HCT116 (cell line): Measurements from ENCODE around the gene TWSG1. TPM values are rescaled to one million over a fixed set of nuclear protein-coding genes. Genes with fewer than 3 reads are reported as not detected.

ENCODE experiments used
- ATAC-seq: fragments of 200-7000 bp; cut with Tn5 transposase; 2 replicates; pipeline ENCODE4 v1.9.1; 2020; ENCODE audit warnings: mild to moderate bottlenecking, moderate library complexity
- BruUV-seq: library from RNA; stranded (reverse); fragments of 400-500 nt; replicated peaks from 2 replicates; lab custom pipeline; 2021; lab: Mats Ljungman, UMichigan
- CTCF ChIA-PET: fragments of 300-600 bp; sonication (Branson Sonifier 250); formaldehyde crosslinking; loops from one replicate; lab custom pipeline; 2021; ENCODE audit warnings: antibody characterized with exemption; lab: Charles Lee
- POLR2A ChIA-PET: fragments of 300-600, 350-600 bp; sonication (Branson Sonifier 250); formaldehyde crosslinking; loops from one replicate; lab custom pipeline; 2021; ENCODE audit warnings: antibody characterized with exemption; lab: Charles Lee
- RAD21 ChIA-PET, 2 experiments: fragments of 300-600 bp; sonication (Branson Sonifier 250); formaldehyde crosslinking; loops; one replicate each; lab custom pipeline; 2023; ENCODE audit warnings: low total read pairs in 2 of 2; ENCODE audit not compliant: uncharacterized antibody in 2 of 2, unreplicated experiment in 2 of 2, low non-redundant PET in 1 of 2; lab: Charles Lee
- DNase-seq: peaks from one replicate; pipeline ENCODE4 v3.0.0-alpha.2; 2010; ENCODE audit warnings: low read depth, low spot score
- H2AFZ ChIP-seq: fragments of 200-600 bp; shearing (Covaris generic), sonication (generic); 2 replicates; pipeline ENCODE4 v1.6.1; 2017; ENCODE audit warnings: low read depth, mixed run types, mixed read lengths, antibody characterized with exemption, low read length; ENCODE audit not compliant: poor library complexity, severe bottlenecking
- H3K27ac ChIP-seq: 2 replicates; pipeline ENCODE4 v1.5.1; 2012; ENCODE audit warnings: low read depth, low read length
- H3K27me3 ChIP-seq: fragments of 200-600 bp; sonication (generic); 2 replicates; pipeline ENCODE4 v1.6.1; 2016; ENCODE audit warnings: mixed run types, low read length, mixed read lengths; ENCODE audit not compliant: insufficient read depth
- H3K36me3 ChIP-seq, 2 experiments: fragments of 200-500 bp in 1 of 2; fragments of 200-600 bp in 1 of 2; sonication (Bioruptor generic) in 1 of 2; sonication (generic) in 1 of 2; 2 replicates each; pipeline versions ENCODE4 v1.5.1 to v1.6.1; 2014 to 2016; ENCODE audit warnings: low read length in 2 of 2, inconsistent platforms in 1 of 2, mixed read lengths in 1 of 2, mixed run types in 1 of 2; ENCODE audit not compliant: insufficient read depth in 2 of 2, control insufficient read depth in 1 of 2
- H3K4me1 ChIP-seq, 2 experiments: fragments of 200-600 bp in 1 of 2; sonication (generic) in 1 of 2; 2 replicates each; pipeline versions ENCODE4 v1.5.1 to v1.6.1; 2012 to 2017; ENCODE audit warnings: low read length in 2 of 2, inconsistent platforms in 1 of 2, mild to moderate bottlenecking in 1 of 2, mixed read lengths in 1 of 2, mixed run types in 1 of 2, moderate library complexity in 1 of 2; ENCODE audit not compliant: insufficient read depth in 2 of 2, control insufficient read depth in 1 of 2
- H3K4me2 ChIP-seq: fragments of 200-600 bp; sonication (generic); 2 replicates; pipeline ENCODE4 v1.6.1; 2017; ENCODE audit warnings: mixed run types, low read length, mixed read lengths
- H3K4me3 ChIP-seq, 2 experiments: fragments of 200-600 bp in 1 of 2; sonication (generic) in 1 of 2; replicated peaks in 1 of 2; 2 replicates each; pipeline ENCODE4 v1.5.1; 2011 to 2016; ENCODE audit warnings: low read length in 2 of 2, control low read depth in 1 of 2, low read depth in 1 of 2, mild to moderate bottlenecking in 1 of 2, mixed read lengths in 1 of 2, mixed run types in 1 of 2
- H3K79me2 ChIP-seq: fragments of 200-600 bp; sonication (generic); 2 replicates; pipeline ENCODE4 v1.6.1; 2017; ENCODE audit warnings: mild to moderate bottlenecking, mixed run types, low read length, moderate library complexity, mixed read lengths; ENCODE audit not compliant: insufficient read depth
- H3K9ac ChIP-seq: fragments of 200-600 bp; sonication (generic); 2 replicates; pipeline ENCODE4 v1.6.1; 2016; ENCODE audit warnings: low read length, mixed read lengths
- H3K9me2 ChIP-seq: fragments of 200-600 bp; sonication (generic), shearing (Covaris generic); 2 replicates; pipeline ENCODE4 v1.6.1; 2017; ENCODE audit warnings: mixed run types, mild to moderate bottlenecking, moderate library complexity; ENCODE audit not compliant: insufficient read depth
- H3K9me3 ChIP-seq, 2 experiments: fragments of 200-500 bp in 1 of 2; fragments of 200-600 bp in 1 of 2; sonication (Bioruptor generic) in 1 of 2; sonication (generic) in 1 of 2; 2 replicates each; pipeline ENCODE4 v1.6.1; 2014 to 2017; ENCODE audit warnings: low read length in 2 of 2, mixed read lengths in 2 of 2, inconsistent platforms in 1 of 2, low read depth in 1 of 2, mild to moderate bottlenecking in 1 of 2, mixed run types in 1 of 2, moderate library complexity in 1 of 2; ENCODE audit not compliant: control insufficient read depth in 1 of 2, insufficient read depth in 1 of 2
- H4K20me1 ChIP-seq: fragments of 200-600 bp; sonication (generic), shearing (Covaris generic); 2 replicates; pipeline ENCODE4 v1.6.1; 2017; ENCODE audit warnings: mixed run types, mild to moderate bottlenecking, moderate library complexity; ENCODE audit not compliant: insufficient read depth
- CBX3 ChIP-seq: IDR thresholded peaks from 2 replicates; pipeline ENCODE4 v1.6.1; 2012; ENCODE audit warnings: low read depth
- CEBPB ChIP-seq: IDR thresholded peaks from 2 replicates; pipeline ENCODE4 v1.6.1; 2012; ENCODE audit warnings: low read depth
- CTCF ChIP-seq, 3 experiments: fragments of 200-600 bp in 1 of 3; sonication (generic) in 1 of 3; IDR thresholded peaks in 2 of 3; conservative IDR thresholded peaks in 1 of 3; 2 replicates each; pipeline ENCODE4 v1.5.1; 2012 to 2017; ENCODE audit warnings: low read depth in 2 of 3, low read length in 2 of 3, antibody characterized with exemption in 1 of 3, borderline replicate concordance in 1 of 3, control low read depth in 1 of 3, mild to moderate bottlenecking in 1 of 3, mixed read lengths in 1 of 3, mixed run types in 1 of 3, moderate library complexity in 1 of 3; ENCODE audit not compliant: insufficient read depth in 1 of 3
- EZH2 ChIP-seq: fragments of 200-600 bp; sonication (generic); IDR thresholded peaks from 2 replicates; pipeline ENCODE4 v1.6.1; 2017; ENCODE audit warnings: antibody characterized with exemption, mixed run types
- EZH2phosphoT487 ChIP-seq: fragments of 200-600 bp; IDR thresholded peaks from 2 replicates; pipeline ENCODE4 v1.6.1; 2018; ENCODE audit warnings: antibody characterized with exemption, borderline replicate concordance
- FOSL1 ChIP-seq: IDR thresholded peaks from 2 replicates; pipeline ENCODE4 v1.6.1; 2012; ENCODE audit warnings: low read depth
- JUND ChIP-seq: IDR thresholded peaks from 2 replicates; pipeline ENCODE4 v1.6.1; 2012
- MAX ChIP-seq: IDR thresholded peaks from 2 replicates; pipeline ENCODE4 v1.6.1; 2012
- POLR2A ChIP-seq: IDR thresholded peaks from 2 replicates; pipeline ENCODE4 v1.7.0; 2011; ENCODE audit warnings: borderline replicate concordance; ENCODE audit not compliant: insufficient read depth, insufficient read length; ENCODE audit errors: extremely low read depth
- POLR2AphosphoS5 ChIP-seq: IDR thresholded peaks from 2 replicates; pipeline ENCODE4 v1.6.1; 2011; ENCODE audit warnings: mild to moderate bottlenecking, low read depth, low read length, moderate library complexity
- SIN3A ChIP-seq: IDR thresholded peaks from 2 replicates; pipeline ENCODE4 v1.6.1; 2012; ENCODE audit warnings: low read depth
- SP1 ChIP-seq: IDR thresholded peaks from 2 replicates; pipeline ENCODE4 v1.6.1; 2012; ENCODE audit warnings: low read depth
- SRF ChIP-seq: IDR thresholded peaks from 2 replicates; pipeline ENCODE4 v1.6.1; 2012; ENCODE audit warnings: low read depth
- TCF7L2 ChIP-seq: IDR thresholded peaks from 2 replicates; pipeline ENCODE4 v1.7.0; 2011; ENCODE audit warnings: borderline replicate concordance, inconsistent platforms; ENCODE audit not compliant: insufficient read depth, insufficient read length; ENCODE audit errors: extremely low read depth
- YY1 ChIP-seq: IDR thresholded peaks from 2 replicates; pipeline ENCODE4 v1.6.1; 2011; ENCODE audit warnings: low read length, low read depth, moderate library complexity, mild to moderate bottlenecking; ENCODE audit not compliant: insufficient replicate concordance; ENCODE audit errors: extremely low read depth
- ZBTB33 ChIP-seq: IDR thresholded peaks from 2 replicates; pipeline ENCODE4 v1.6.1; 2011; ENCODE audit warnings: mild to moderate bottlenecking, low read length, moderate library complexity; ENCODE audit not compliant: insufficient replicate concordance; ENCODE audit errors: extremely low read depth
- ZFX ChIP-seq: fragments of 450-650 bp; IDR thresholded peaks from 2 replicates; pipeline ENCODE4 v1.6.1; 2017
- intact Hi-C: fragments of 100-400 bp; cut with micrococcal nuclease; formaldehyde crosslinking; loops from 2 replicates; pipeline ENCODE4 v1.10.0; 2022
- total RNA-seq: library from RNA; stranded (reverse); gene quantifications from one replicate; pipeline ENCODE4 v1.2.1, GENCODE V29; 2021; ENCODE audit not compliant: unreplicated experiment
- TF ChIP-seq, protein P1 (sequence below): IDR thresholded peaks from 2 replicates; pipeline ENCODE4 v1.6.1; 2012; ENCODE audit warnings: low read depth
- TF ChIP-seq, protein P2 (sequence below): IDR thresholded peaks from 2 replicates; pipeline ENCODE4 v1.6.1; 2012

Gene TWSG1
- total RNA-seq, 1 experiment from 2014 or later = 35.7 TPM

- TF ChIP-seq CEBPB (no peak), MAX (no peak), SIN3A (no peak), CTCF (IDR thresholded peaks at IDR 0.05 in 2 of 3, conservative IDR thresholded peaks at IDR 0.05 in 1 of 3; ENCODE audit: borderline replicate concordance in 1 of 3, insufficient read depth in 1 of 3, low read depth in 2 of 3, low read length in 2 of 3) (no peak), TCF7L2 (no peak), SRF (no peak), YY1 (no peak), ZBTB33 (no peak), SP1 (no peak), JUND (no peak), FOSL1 (no peak), POLR2A (no peak), EZH2 (no peak), ZFX (no peak), CBX3 (no peak), POLR2AphosphoS5 (no peak), EZH2phosphoT487 (no peak)
- TF ChIP-seq, protein P1, sequence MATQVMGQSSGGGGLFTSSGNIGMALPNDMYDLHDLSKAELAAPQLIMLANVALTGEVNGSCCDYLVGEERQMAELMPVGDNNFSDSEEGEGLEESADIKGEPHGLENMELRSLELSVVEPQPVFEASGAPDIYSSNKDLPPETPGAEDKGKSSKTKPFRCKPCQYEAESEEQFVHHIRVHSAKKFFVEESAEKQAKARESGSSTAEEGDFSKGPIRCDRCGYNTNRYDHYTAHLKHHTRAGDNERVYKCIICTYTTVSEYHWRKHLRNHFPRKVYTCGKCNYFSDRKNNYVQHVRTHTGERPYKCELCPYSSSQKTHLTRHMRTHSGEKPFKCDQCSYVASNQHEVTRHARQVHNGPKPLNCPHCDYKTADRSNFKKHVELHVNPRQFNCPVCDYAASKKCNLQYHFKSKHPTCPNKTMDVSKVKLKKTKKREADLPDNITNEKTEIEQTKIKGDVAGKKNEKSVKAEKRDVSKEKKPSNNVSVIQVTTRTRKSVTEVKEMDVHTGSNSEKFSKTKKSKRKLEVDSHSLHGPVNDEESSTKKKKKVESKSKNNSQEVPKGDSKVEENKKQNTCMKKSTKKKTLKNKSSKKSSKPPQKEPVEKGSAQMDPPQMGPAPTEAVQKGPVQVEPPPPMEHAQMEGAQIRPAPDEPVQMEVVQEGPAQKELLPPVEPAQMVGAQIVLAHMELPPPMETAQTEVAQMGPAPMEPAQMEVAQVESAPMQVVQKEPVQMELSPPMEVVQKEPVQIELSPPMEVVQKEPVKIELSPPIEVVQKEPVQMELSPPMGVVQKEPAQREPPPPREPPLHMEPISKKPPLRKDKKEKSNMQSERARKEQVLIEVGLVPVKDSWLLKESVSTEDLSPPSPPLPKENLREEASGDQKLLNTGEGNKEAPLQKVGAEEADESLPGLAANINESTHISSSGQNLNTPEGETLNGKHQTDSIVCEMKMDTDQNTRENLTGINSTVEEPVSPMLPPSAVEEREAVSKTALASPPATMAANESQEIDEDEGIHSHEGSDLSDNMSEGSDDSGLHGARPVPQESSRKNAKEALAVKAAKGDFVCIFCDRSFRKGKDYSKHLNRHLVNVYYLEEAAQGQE = no peak
- TF ChIP-seq, protein P2, sequence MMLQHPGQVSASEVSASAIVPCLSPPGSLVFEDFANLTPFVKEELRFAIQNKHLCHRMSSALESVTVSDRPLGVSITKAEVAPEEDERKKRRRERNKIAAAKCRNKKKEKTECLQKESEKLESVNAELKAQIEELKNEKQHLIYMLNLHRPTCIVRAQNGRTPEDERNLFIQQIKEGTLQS = no peak
- H2AFZ ChIP-seq = no peak overlapping the region
- intact Hi-C loops = no loop called here
- peaks cover 0 to 12% of the 10 kb centered on the region in 2 experiments; a peak in 2 of 4 replicates for H3K4me1 ChIP-seq
- no peaks in the 10 kb centered on the region for H4K20me1 ChIP-seq
- no peak overlapping the region for H3K27ac ChIP-seq
- H3K36me3 ChIP-seq = no peaks in the 10 kb centered on the region
- DNase-seq = no peak
- no peak overlapping the region for H3K4me2 ChIP-seq
- no peaks in the 10 kb centered on the region for H3K27me3 ChIP-seq
- H3K79me2 ChIP-seq = no peaks in the 10 kb centered on the region
- H3K9ac ChIP-seq = no peak overlapping the region
- ATAC-seq = no peak
- BruUV-seq = no TSS peak
- RAD21 ChIA-PET = no interaction called here
- CTCF ChIA-PET = no interaction called here
- POLR2A ChIA-PET = no interaction called here
- H3K9me2 ChIP-seq = no peaks in the 10 kb centered on the region
- H3K9me3 ChIP-seq = peaks cover 0 to 5% of the 10 kb centered on the region in 2 experiments; a peak in 1 of 4 replicates
- H3K4me3 ChIP-seq = no peak overlapping the region
Observed at GRCh38 chr18:9426753-9427152, 92.2 kb downstream of the TWSG1 start.
